ENCODE measurements around the gene COL24A1.

GRCh38 chr1:85983316-85983715 is 173.3 kb downstream of the COL24A1 start:
- TF ChIP-seq CTCF (conservative IDR thresholded peaks at IDR 0.05; ENCODE audit: low read depth, low read length) (no peak), EZH2 (IDR thresholded peaks at IDR 0.05; ENCODE audit: borderline replicate concordance, low read depth, low read length, poor library complexity, severe bottlenecking) (no peak)

All from A673 (cell line).